Prostate gland (tissue), 2 donors: ENCODE data around the gene EXOSC7. TPM values are rescaled to one million over a fixed set of nuclear protein-coding genes. Genes with fewer than 3 reads are reported as not detected.

Experiments used
- DNase-seq: peaks from one replicate; pipeline ENCODE4 v3.0.0-alpha.2; 2019; ENCODE audit warnings: low spot score
- H3K27ac ChIP-seq, 2 donors: fragments of 200-600 bp; sonication (generic); 2 replicates each; pipeline ENCODE4 v1.5.1; 2017 to 2019
- H3K27me3 ChIP-seq: fragments of 200-600 bp; sonication (generic); replicated peaks from 2 replicates; pipeline ENCODE4 v1.5.1; 2019; ENCODE audit not compliant: insufficient read depth
- H3K36me3 ChIP-seq, 2 donors: fragments of 200-600 bp; sonication (generic); 1 replicate in 1 of 2; 2 replicates in 1 of 2; pipeline versions ENCODE4 v1.5.1 to v1.8.1; 2017 to 2019
- H3K4me1 ChIP-seq: fragments of 200-600 bp; sonication (generic); replicated peaks from 2 replicates; pipeline ENCODE4 v1.5.1; 2019
- H3K4me3 ChIP-seq, 2 donors: fragments of 200-600 bp; sonication (generic); 2 replicates each; pipeline ENCODE4 v1.5.1; 2017 to 2019
- H3K9me3 ChIP-seq: fragments of 200-600 bp; sonication (generic); 2 replicates; pipeline ENCODE4 v1.5.1; 2017
- CTCF ChIP-seq, 4 experiments: fragments of 200-600 bp in 2 of 4; fragments of 450-650 bp in 2 of 4; sonication (generic) in 2 of 4; IDR thresholded peaks; 1 replicate in 3 of 4; 2 replicates in 1 of 4; pipeline ENCODE4 v1.5.1; 2016 to 2019; ENCODE audit warnings: antibody characterized with exemption in 4 of 4, mild to moderate bottlenecking in 2 of 4, moderate library complexity in 2 of 4
- POLR2A ChIP-seq: fragments of 450-650 bp; IDR thresholded peaks from one replicate; pipeline ENCODE4 v1.6.1; 2016; ENCODE audit warnings: antibody characterized with exemption, mild to moderate bottlenecking
- POLR2AphosphoS5 ChIP-seq: sonication (generic); formaldehyde crosslinking; IDR thresholded peaks from one replicate; pipeline ENCODE4 v1.6.1; 2017; ENCODE audit warnings: antibody characterized with exemption
- WGBS: methylation state at CpG from one replicate; pipeline ENCODE4 v1.1.5; 2018; 5-methylcytosine and 5-hydroxymethylcytosine counted together
- intact Hi-C: fragments of 100-400 bp; cut with DNase I; formaldehyde crosslinking; loops from one replicate; pipeline ENCODE4 v1.14.2; 2022
- total RNA-seq, 2 donors: library from RNA; depleted of rRNA; stranded (reverse); fragments of >200 nt; gene quantifications; one replicate each; pipeline ENCODE4 v1.1.0, GENCODE V29; 2016

EXOSC7 gene
- total RNA-seq, 2 donors from 2014 or later: 55.2 to 56.2 TPM

GRCh38 chr3:44960387-44961026 is 15.5 kb upstream of the EXOSC7 start:
- Histone ChIP-seq H3K27me3 (no peaks in the 10 kb centered on the region), H3K27ac (no peak overlapping the region), H3K9me3 (no peaks in the 10 kb centered on the region), H3K4me3 (no peak overlapping the region), H3K36me3 (no peaks in the 10 kb centered on the region), H3K4me1 (no peaks in the 10 kb centered on the region)
- intact Hi-C loops: no loop called here
- DNase-seq: no peak
- 97% methylated on average over 3 of the region's 3 CpGs for WGBS
- no peak for TF ChIP-seq POLR2AphosphoS5
- no peak for TF ChIP-seq POLR2A
- no peak for TF ChIP-seq CTCF (IDR thresholded peaks at IDR 0.05)

DNA sequence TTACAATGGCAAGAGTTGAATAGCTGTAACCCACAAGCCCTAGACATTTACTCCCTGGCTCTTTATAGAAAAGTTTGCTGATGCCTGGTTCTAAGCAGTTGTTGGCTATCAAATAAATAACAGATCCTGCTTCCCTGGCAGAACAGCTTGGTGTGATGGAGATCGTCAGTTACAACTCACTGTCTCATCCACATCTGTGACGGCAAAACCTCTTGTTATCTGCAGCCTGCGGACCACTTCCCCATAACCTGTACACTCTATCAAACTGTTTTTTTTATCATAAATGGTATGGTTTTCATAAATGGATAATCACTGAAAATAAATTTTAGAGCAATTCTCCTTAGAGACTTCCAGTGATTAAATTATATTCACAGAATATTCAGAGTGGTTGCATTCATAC is 14.2 kb upstream of the EXOSC7 start:
- no peaks in the 10 kb centered on the region for H3K9me3 ChIP-seq
- H3K27ac ChIP-seq: no peak overlapping the region
- DNase-seq: no peak
- TF ChIP-seq CTCF (IDR thresholded peaks at IDR 0.05) (no peak), POLR2A (no peak), POLR2AphosphoS5 (no peak)
- no peaks in the 10 kb centered on the region for H3K4me1 ChIP-seq
- no peaks in the 10 kb centered on the region for H3K36me3 ChIP-seq
- H3K27me3 ChIP-seq: no peaks in the 10 kb centered on the region
- no peak overlapping the region for H3K4me3 ChIP-seq
- WGBS: 94% methylated on average over 3 of the region's 3 CpGs
- intact Hi-C loops: no loop called here

- H3K4me1 ChIP-seq: no peaks in the 10 kb centered on the region
- no peak for DNase-seq
- H3K27ac ChIP-seq: no peak overlapping the region
- no peaks in the 10 kb centered on the region for H3K9me3 ChIP-seq
- no peak overlapping the region for H3K4me3 ChIP-seq
- WGBS: 93% methylated on average over 6 of the region's 6 CpGs
- no peaks in the 10 kb centered on the region for H3K36me3 ChIP-seq
- TF ChIP-seq CTCF (IDR thresholded peaks at IDR 0.05) (no peak), POLR2AphosphoS5 (no peak), POLR2A (no peak)
- intact Hi-C loops: no loop called here
- no peaks in the 10 kb centered on the region for H3K27me3 ChIP-seq
Observed at GRCh38 chr3:44962621-44963393, 13.2 kb upstream of the EXOSC7 start.

- DNase-seq: no peak
- no peaks in the 10 kb centered on the region for H3K4me1 ChIP-seq
- intact Hi-C loops: no loop called here
- H3K36me3 ChIP-seq: no peaks in the 10 kb centered on the region
- H3K4me3 ChIP-seq: no peak overlapping the region
- no peaks in the 10 kb centered on the region for H3K9me3 ChIP-seq
- H3K27me3 ChIP-seq: no peaks in the 10 kb centered on the region
- TF ChIP-seq POLR2A (no peak), POLR2AphosphoS5 (no peak), CTCF (IDR thresholded peaks at IDR 0.05) (no peak)
- 53% methylated on average over 4 of the region's 4 CpGs for WGBS
- no peak overlapping the region for H3K27ac ChIP-seq
Observed at GRCh38 chr3:44963571-44964325, 12.3 kb upstream of the EXOSC7 start.
